Neural progenitor cell (in vitro differentiated cells): ENCODE measurements around the gene SRSF9. TPM values are rescaled to one million over a fixed set of nuclear protein-coding genes. Genes with fewer than 3 reads are reported as not detected.

Experiments
- DNase-seq: peaks from one replicate; pipeline ENCODE4 v3.0.0-alpha.2; 2016; ENCODE audit warnings: low spot score
- H2AFZ ChIP-seq: fragments of 200-600 bp; sonication (generic); replicated peaks from 2 replicates; pipeline ENCODE4 v1.6.1; 2016; ENCODE audit warnings: antibody characterized with exemption
- H3F3A ChIP-seq: fragments of 200-600 bp; sonication (generic); 2 replicates; pipeline ENCODE4 v1.6.1; 2016; ENCODE audit warnings: antibody characterized with exemption, low read depth
- H3K27ac ChIP-seq: fragments of 200-600 bp; sonication (generic); 2 replicates; pipeline ENCODE4 v1.5.1; 2016; ENCODE audit warnings: mild to moderate bottlenecking
- H3K27me3 ChIP-seq: fragments of 200-600 bp; sonication (generic); 2 replicates; pipeline ENCODE4 v1.6.1; 2016; ENCODE audit warnings: mild to moderate bottlenecking, moderate library complexity
- H3K36me3 ChIP-seq: fragments of 200-600 bp; sonication (generic); 2 replicates; pipeline ENCODE4 v1.5.1; 2016
- H3K4me1 ChIP-seq: fragments of 200-600 bp; sonication (generic); 2 replicates; pipeline ENCODE4 v1.6.1; 2016; ENCODE audit warnings: mixed run types
- H3K4me2 ChIP-seq: fragments of 200-600 bp; sonication (generic); 2 replicates; pipeline ENCODE4 v1.6.1; 2016
- H3K4me3 ChIP-seq: fragments of 200-600 bp; sonication (generic); 2 replicates; pipeline ENCODE4 v1.5.1; 2016
- H3K79me2 ChIP-seq: fragments of 200-600 bp; sonication (generic); 2 replicates; pipeline ENCODE4 v1.6.1; 2016; ENCODE audit warnings: low read depth
- H3K9ac ChIP-seq: fragments of 200-600 bp; sonication (generic); 2 replicates; pipeline ENCODE4 v1.6.1; 2016
- H3K9me3 ChIP-seq: fragments of 200-600 bp; sonication (generic); 2 replicates; pipeline ENCODE4 v1.5.1; 2016; ENCODE audit warnings: low read depth
- H4K20me1 ChIP-seq: fragments of 200-600 bp; sonication (generic); 2 replicates; pipeline ENCODE4 v1.6.1; 2016; ENCODE audit warnings: low read depth
- H3K27ac Mint-ChIP-seq: 3 replicates; pipeline ENCODE4 v1.8.0; 2021; ENCODE audit warnings: mixed read lengths
- H3K27me3 Mint-ChIP-seq: 2 replicates; pipeline ENCODE4 v1.8.0; 2022; ENCODE audit warnings: low read depth, mild to moderate bottlenecking, inconsistent platforms, moderate library complexity, mixed read lengths; ENCODE audit not compliant: insufficient read depth
- H3K36me3 Mint-ChIP-seq: 3 replicates; pipeline ENCODE4 v1.8.0; 2021; ENCODE audit warnings: mixed read lengths
- H3K4me1 Mint-ChIP-seq: 3 replicates; pipeline ENCODE4 v1.8.0; 2021; ENCODE audit warnings: mixed read lengths
- H3K4me3 Mint-ChIP-seq: 3 replicates; pipeline ENCODE4 v1.8.0; 2021; ENCODE audit warnings: mild to moderate bottlenecking, moderate library complexity, mixed read lengths
- H3K9me3 Mint-ChIP-seq: 3 replicates; pipeline ENCODE4 v1.8.0; 2020; ENCODE audit warnings: mixed read lengths
- EZH2 ChIP-seq: fragments of 200-600 bp; sonication (generic); IDR thresholded peaks from 2 replicates; pipeline ENCODE4 v1.6.1; 2017; ENCODE audit warnings: antibody characterized with exemption, mild to moderate bottlenecking, moderate library complexity
- EZH2phosphoT487 ChIP-seq: fragments of 200-600 bp; sonication (generic); IDR thresholded peaks from 2 replicates; pipeline ENCODE4 v1.6.1; 2017; ENCODE audit warnings: antibody characterized with exemption
- total RNA-seq: library from RNA; depleted of rRNA; stranded (reverse); fragments of >200 nt; gene quantifications from 2 replicates; pipeline ENCODE4 v1.2.3, GENCODE V29; 2015; ENCODE audit warnings: low replicate concordance
- TF ChIP-seq, protein P1 (sequence below): fragments of 200-600 bp; sonication (generic); IDR thresholded peaks from 2 replicates; pipeline ENCODE4 v1.5.1; 2017; ENCODE audit warnings: antibody characterized with exemption, mild to moderate bottlenecking

Gene SRSF9
- total RNA-seq, 1 donor from 2014 or later: 273 TPM

- Histone ChIP-seq H3K4me1 (peaks cover 4% of the 10 kb centered on the region), H2AFZ (no peak overlapping the region)
- H3K4me1 Mint-ChIP-seq: peaks cover 41% of the 10 kb centered on the region
Measured at GRCh38 chr12:120468821-120469449, 613 bp downstream of the SRSF9 start.

DNA sequence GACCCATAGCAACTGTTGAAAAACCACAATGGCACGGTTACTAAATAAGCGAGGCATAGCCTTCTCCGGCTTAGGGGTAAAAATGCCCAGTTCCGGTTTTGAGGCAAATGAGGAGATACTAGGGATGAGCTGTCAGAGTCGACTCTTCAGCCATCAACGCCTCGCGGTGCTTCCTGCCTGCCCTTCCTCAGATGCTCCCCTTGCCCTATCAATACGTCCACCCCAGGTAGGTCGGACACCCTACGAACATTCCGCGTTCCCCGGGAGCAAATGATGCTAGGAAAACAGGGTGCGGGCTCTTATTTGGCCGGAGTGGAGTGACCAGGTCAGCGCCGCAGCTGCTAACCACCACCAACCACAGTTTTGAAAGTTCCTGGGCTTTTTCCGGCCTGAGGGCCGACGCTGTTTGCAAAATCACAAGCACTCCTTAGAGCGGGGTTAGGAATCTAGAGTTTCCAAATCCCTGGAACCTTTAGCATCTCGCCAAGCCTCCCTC, 1.2 kb downstream of the SRSF9 start:
- peak overlapping the region; percentile 91 for H3K4me3 Mint-ChIP-seq
- H3K36me3 ChIP-seq: peaks cover 6% of the 10 kb centered on the region
- no peak overlapping the region for H2AFZ ChIP-seq

More at GRCh38 chr12:120468821-120469449, 613 bp downstream of the SRSF9 start:
- Mint-ChIP-seq H3K4me3 (peak overlapping the region; percentile 91), H3K27me3 (peaks cover 4% of the 10 kb centered on the region), H3K9me3 (no peaks in the 10 kb centered on the region), H3K36me3 (peaks cover 17% of the 10 kb centered on the region), H3K27ac (peak overlapping the region; percentile 74)
- Histone ChIP-seq H3K36me3 (peaks cover 6% of the 10 kb centered on the region), H3F3A (peaks cover 30% of the 10 kb centered on the region), H3K4me3 (peak overlapping the region; percentile 98), H3K79me2 (peaks cover 75% of the 10 kb centered on the region), H3K27me3 (no peaks in the 10 kb centered on the region), H3K27ac (peak overlapping the region; percentile 32), H3K9me3 (no peaks in the 10 kb centered on the region), H3K4me2 (peak overlapping the region; percentile 89), H4K20me1 (peaks cover 49% of the 10 kb centered on the region), H3K9ac (peak overlapping the region; percentile 83)
- no peak for DNase-seq
- TF ChIP-seq, protein P1, sequence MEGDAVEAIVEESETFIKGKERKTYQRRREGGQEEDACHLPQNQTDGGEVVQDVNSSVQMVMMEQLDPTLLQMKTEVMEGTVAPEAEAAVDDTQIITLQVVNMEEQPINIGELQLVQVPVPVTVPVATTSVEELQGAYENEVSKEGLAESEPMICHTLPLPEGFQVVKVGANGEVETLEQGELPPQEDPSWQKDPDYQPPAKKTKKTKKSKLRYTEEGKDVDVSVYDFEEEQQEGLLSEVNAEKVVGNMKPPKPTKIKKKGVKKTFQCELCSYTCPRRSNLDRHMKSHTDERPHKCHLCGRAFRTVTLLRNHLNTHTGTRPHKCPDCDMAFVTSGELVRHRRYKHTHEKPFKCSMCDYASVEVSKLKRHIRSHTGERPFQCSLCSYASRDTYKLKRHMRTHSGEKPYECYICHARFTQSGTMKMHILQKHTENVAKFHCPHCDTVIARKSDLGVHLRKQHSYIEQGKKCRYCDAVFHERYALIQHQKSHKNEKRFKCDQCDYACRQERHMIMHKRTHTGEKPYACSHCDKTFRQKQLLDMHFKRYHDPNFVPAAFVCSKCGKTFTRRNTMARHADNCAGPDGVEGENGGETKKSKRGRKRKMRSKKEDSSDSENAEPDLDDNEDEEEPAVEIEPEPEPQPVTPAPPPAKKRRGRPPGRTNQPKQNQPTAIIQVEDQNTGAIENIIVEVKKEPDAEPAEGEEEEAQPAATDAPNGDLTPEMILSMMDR: peak; percentile 23
- TF ChIP-seq EZH2phosphoT487: no peak
- TF ChIP-seq EZH2: no peak

DNA sequence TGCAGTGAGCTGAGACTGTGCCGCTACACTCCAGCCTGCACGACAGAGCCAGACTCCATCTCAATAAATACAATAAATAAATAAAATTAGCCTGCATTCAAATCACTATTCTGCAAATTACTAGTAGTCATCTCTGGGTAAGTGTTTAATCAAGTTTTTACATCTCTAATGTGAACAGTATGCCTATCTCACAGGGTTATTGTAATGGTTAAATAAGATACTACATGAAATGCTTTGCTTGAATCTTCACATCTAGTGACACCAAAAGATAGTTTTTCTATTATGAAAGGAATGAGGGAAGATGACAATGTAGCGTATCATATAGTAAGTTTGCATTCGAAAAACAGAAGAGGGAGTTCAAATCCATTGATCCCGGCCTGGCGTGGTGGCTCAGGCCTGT, 2.1 kb downstream of the SRSF9 start:
- Mint-ChIP-seq H3K27me3 (peaks cover 5% of the 10 kb centered on the region), H3K4me3 (peak overlapping the region; percentile 91), H3K27ac (no peak overlapping the region), H3K4me1 (peaks cover 34% of the 10 kb centered on the region), H3K36me3 (peaks cover 25% of the 10 kb centered on the region), H3K9me3 (no peaks in the 10 kb centered on the region)
- Histone ChIP-seq H3K4me2 (no peak overlapping the region), H3K4me1 (peaks cover 4% of the 10 kb centered on the region), H3F3A (peaks cover 45% of the 10 kb centered on the region), H3K9me3 (no peaks in the 10 kb centered on the region), H3K27me3 (no peaks in the 10 kb centered on the region), H3K36me3 (peaks cover 10% of the 10 kb centered on the region), H3K9ac (no peak overlapping the region), H3K79me2 (peaks cover 83% of the 10 kb centered on the region), H3K27ac (no peak overlapping the region), H3K4me3 (no peak overlapping the region), H2AFZ (no peak overlapping the region), H4K20me1 (peaks cover 63% of the 10 kb centered on the region)
- no peak for DNase-seq
- no peak for TF ChIP-seq EZH2
- TF ChIP-seq, protein P1: no peak

More for the DNA sequence above, 1.2 kb downstream of the SRSF9 start:
- H3K36me3 Mint-ChIP-seq: peaks cover 20% of the 10 kb centered on the region
- Histone ChIP-seq H3K27ac (peak overlapping the region; percentile 32), H3K4me1 (peaks cover 4% of the 10 kb centered on the region), H3K4me3 (peak overlapping the region; percentile 98), H3K79me2 (peaks cover 78% of the 10 kb centered on the region), H3F3A (peaks cover 36% of the 10 kb centered on the region), H3K27me3 (no peaks in the 10 kb centered on the region), H4K20me1 (peaks cover 54% of the 10 kb centered on the region), H3K9ac (peak overlapping the region; percentile 83), H3K9me3 (no peaks in the 10 kb centered on the region), H3K4me2 (peak overlapping the region; percentile 89)
- H3K27ac Mint-ChIP-seq: peak overlapping the region; percentile 74
- peaks cover 5% of the 10 kb centered on the region for H3K27me3 Mint-ChIP-seq
- TF ChIP-seq EZH2: no peak
- TF ChIP-seq EZH2phosphoT487: no peak
- TF ChIP-seq, protein P1: no peak
- DNase-seq: peak; percentile 67
- H3K4me1 Mint-ChIP-seq: peaks cover 37% of the 10 kb centered on the region
- H3K9me3 Mint-ChIP-seq: no peaks in the 10 kb centered on the region
